ENCODE results near the gene PLPPR1. TPM values are rescaled to one million over a fixed set of nuclear protein-coding genes. Genes with fewer than 3 reads are reported as not detected.
A peak's percentile ranks its signal among the peaks of the same experiment; 100 is the strongest.

Gene PLPPR1
- total RNA-seq, 1 experiment from 2014 or later = not detected

DNA sequence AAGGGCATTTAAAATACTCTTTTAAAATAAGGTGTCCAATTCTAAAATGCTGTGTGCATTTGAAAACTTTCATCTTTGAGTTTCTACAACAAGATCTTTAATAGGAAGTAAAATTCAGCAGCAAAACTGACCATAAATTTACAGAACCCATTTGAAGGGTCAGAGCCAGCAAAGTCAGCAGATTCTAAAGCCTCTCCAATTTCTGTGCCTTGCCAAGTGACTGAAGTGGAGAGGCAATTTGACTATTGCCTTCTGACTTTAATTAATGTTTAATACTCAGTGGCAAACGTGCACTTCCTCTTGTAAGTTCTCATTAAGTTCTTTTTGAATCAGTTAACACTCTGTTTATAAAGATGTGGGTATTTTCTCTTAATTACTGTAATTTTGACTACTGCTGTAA is 201.1 kb downstream of the PLPPR1 start:
- no peak overlapping the region for H3K27ac ChIP-seq (ENCODE audit: low read depth, low read length, poor library complexity, severe bottlenecking)
- no peaks in the 10 kb centered on the region for H3K36me3 ChIP-seq (ENCODE audit: insufficient read depth, low read length, poor library complexity, severe bottlenecking)
- intact Hi-C loops (cut with micrococcal nuclease; ENCODE audit: unreplicated experiment) = no loop called here
- H3K4me1 ChIP-seq (ENCODE audit: insufficient read depth, low read length, poor library complexity, severe bottlenecking) = peaks cover 2% of the 10 kb centered on the region
- ChIA-PET POLR2A (ENCODE audit: low non-redundant PET) (no interaction called here), CTCF (no interaction called here)
- TF ChIP-seq, protein P1, sequence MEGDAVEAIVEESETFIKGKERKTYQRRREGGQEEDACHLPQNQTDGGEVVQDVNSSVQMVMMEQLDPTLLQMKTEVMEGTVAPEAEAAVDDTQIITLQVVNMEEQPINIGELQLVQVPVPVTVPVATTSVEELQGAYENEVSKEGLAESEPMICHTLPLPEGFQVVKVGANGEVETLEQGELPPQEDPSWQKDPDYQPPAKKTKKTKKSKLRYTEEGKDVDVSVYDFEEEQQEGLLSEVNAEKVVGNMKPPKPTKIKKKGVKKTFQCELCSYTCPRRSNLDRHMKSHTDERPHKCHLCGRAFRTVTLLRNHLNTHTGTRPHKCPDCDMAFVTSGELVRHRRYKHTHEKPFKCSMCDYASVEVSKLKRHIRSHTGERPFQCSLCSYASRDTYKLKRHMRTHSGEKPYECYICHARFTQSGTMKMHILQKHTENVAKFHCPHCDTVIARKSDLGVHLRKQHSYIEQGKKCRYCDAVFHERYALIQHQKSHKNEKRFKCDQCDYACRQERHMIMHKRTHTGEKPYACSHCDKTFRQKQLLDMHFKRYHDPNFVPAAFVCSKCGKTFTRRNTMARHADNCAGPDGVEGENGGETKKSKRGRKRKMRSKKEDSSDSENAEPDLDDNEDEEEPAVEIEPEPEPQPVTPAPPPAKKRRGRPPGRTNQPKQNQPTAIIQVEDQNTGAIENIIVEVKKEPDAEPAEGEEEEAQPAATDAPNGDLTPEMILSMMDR (conservative IDR thresholded peaks at IDR 0.05; ENCODE audit: low read depth, low read length) = no peak
- TF ChIP-seq EZH2 (IDR thresholded peaks at IDR 0.05; ENCODE audit: borderline replicate concordance, low read depth, low read length, poor library complexity, severe bottlenecking) = no peak
- no peak for DNase-seq (ENCODE audit: low spot score)
- no peak overlapping the region for H3K4me3 ChIP-seq (ENCODE audit: low read depth, low read length, poor library complexity, severe bottlenecking)
- no peaks in the 10 kb centered on the region for H3K9me3 ChIP-seq (ENCODE audit: low read depth, low read length, poor library complexity, severe bottlenecking)
- H3K27me3 ChIP-seq (replicated peaks; ENCODE audit: insufficient read depth, low read depth, low read length, poor library complexity) = no peaks in the 10 kb centered on the region
- BruUV-seq (replicated peaks) = no TSS peak

DNA sequence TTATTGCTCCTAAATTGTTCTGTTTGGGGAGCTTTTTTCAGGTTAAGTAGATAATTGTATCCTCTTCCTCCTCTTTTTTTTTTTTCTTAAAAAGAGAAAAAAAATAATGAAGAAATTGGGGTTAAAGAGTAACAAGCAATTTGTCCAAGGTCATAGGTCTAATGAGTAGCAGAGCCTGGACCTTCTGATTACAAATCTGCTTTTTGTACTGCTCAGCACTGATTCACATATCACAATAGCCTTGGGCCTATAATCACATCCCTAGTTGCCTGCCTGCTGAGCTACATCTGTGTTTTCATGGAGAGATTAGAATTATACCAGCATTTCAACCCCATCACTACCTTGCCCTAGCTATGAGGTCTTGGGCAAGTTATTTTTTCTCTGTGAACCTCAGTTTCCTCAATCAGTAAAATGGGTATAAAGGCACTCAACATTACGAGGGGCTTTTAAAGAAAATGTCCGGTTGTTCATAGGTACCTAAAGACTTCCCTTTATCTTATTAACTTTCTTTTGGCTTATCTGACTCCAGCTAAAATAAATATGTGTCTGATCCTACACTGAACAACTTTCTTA is 204.0 kb downstream of the PLPPR1 start:
- intact Hi-C loops (cut with micrococcal nuclease; ENCODE audit: unreplicated experiment) = no loop called here
- POLR2A ChIA-PET (ENCODE audit: low non-redundant PET) = no interaction called here
- CTCF ChIA-PET = no interaction called here
- Histone ChIP-seq H3K27me3 (replicated peaks; ENCODE audit: insufficient read depth, low read depth, low read length, poor library complexity) (no peaks in the 10 kb centered on the region), H3K9me3 (ENCODE audit: low read depth, low read length, poor library complexity, severe bottlenecking) (no peaks in the 10 kb centered on the region), H3K36me3 (ENCODE audit: insufficient read depth, low read length, poor library complexity, severe bottlenecking) (no peaks in the 10 kb centered on the region), H3K27ac (ENCODE audit: low read depth, low read length, poor library complexity, severe bottlenecking) (no peak overlapping the region), H3K4me1 (ENCODE audit: insufficient read depth, low read length, poor library complexity, severe bottlenecking) (peaks cover 2% of the 10 kb centered on the region), H3K4me3 (ENCODE audit: low read depth, low read length, poor library complexity, severe bottlenecking) (no peak overlapping the region)
- DNase-seq (ENCODE audit: low spot score) = no peak
- no TSS peak for BruUV-seq (replicated peaks)
- TF ChIP-seq, protein P1 (conservative IDR thresholded peaks at IDR 0.05; ENCODE audit: low read depth, low read length) = no peak
- TF ChIP-seq EZH2 (IDR thresholded peaks at IDR 0.05; ENCODE audit: borderline replicate concordance, low read depth, low read length, poor library complexity, severe bottlenecking) = no peak

DNA sequence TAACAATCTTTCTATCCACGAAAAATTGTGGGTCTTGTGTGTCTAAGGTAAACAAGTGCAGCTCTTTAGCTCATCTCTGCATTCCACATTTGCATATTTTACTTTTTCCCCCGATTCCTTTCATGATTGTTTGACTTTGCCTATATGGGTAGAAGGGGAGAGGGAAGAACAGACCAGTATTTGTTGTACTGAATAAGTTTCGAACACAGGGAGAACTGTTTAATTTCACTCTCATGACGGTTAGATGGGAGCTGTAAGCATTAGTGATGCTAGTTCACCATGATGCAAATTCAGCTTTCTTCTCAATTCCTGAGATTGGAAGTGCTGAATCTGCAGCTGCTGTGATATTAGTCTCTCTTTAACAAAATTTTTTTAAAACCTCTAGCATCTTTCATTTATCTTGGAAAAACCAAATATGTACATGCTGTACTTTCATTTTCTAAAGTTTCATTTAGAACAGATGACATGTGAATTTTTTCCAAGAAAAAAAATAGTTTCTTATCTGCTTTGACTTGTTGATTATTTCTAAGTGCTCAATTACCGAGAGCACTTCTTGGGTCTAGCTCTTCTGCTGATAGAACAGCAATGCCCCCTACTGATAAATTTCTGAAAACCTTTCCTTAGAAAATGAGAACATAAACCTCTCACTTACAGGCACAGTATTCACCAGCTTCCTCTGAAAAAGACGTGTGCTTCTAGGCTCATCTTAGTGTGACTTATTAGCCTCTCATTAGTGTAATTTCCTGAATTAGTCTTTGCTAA is 206.8 kb downstream of the PLPPR1 start:
- ChIA-PET POLR2A (ENCODE audit: low non-redundant PET) (no interaction called here), CTCF (interaction anchor here (0.5 to 1.1 kb wide), 4 partner anchors 116 to 635 kb away, joined by 3 to 6 read pairs (median 4); no protein-coding TSS in a partner anchor)
- TF ChIP-seq, protein P1 (conservative IDR thresholded peaks at IDR 0.05; ENCODE audit: low read depth, low read length) = peak; percentile 65
- TF ChIP-seq EZH2 (IDR thresholded peaks at IDR 0.05; ENCODE audit: borderline replicate concordance, low read depth, low read length, poor library complexity, severe bottlenecking) = no peak
- Histone ChIP-seq H3K9me3 (ENCODE audit: low read depth, low read length, poor library complexity, severe bottlenecking) (no peaks in the 10 kb centered on the region), H3K36me3 (ENCODE audit: insufficient read depth, low read length, poor library complexity, severe bottlenecking) (no peaks in the 10 kb centered on the region), H3K4me3 (ENCODE audit: low read depth, low read length, poor library complexity, severe bottlenecking) (no peak overlapping the region), H3K27me3 (replicated peaks; ENCODE audit: insufficient read depth, low read depth, low read length, poor library complexity) (no peaks in the 10 kb centered on the region), H3K27ac (ENCODE audit: low read depth, low read length, poor library complexity, severe bottlenecking) (no peak overlapping the region), H3K4me1 (ENCODE audit: insufficient read depth, low read length, poor library complexity, severe bottlenecking) (no peaks in the 10 kb centered on the region)
- intact Hi-C loops (cut with micrococcal nuclease; ENCODE audit: unreplicated experiment) = loop anchor here (1.0 to 5.0 kb wide), 4 partner anchors 77 to 634 kb away; no protein-coding TSS in a partner anchor
- no TSS peak for BruUV-seq (replicated peaks)
- DNase-seq (ENCODE audit: low spot score) = peak; percentile 49
